H1 (cell line): ENCODE data around the gene ASIC1. TPM values are rescaled to one million over a fixed set of nuclear protein-coding genes. Genes with fewer than 3 reads are reported as not detected.

Experiments
- ASH2L ChIP-seq: fragments of 200-600, 300-600 bp; sonication (generic); IDR thresholded peaks from one replicate; pipeline ENCODE4 v1.7.1; 2017; ENCODE audit warnings: low read length
- CBX8 ChIP-seq: fragments of 300-800, 300-1000 bp; sonication (generic); IDR thresholded peaks from 2 replicates; pipeline ENCODE4 v1.7.1; 2016; ENCODE audit warnings: low read depth, low read length, borderline replicate concordance
- CHD7 ChIP-seq: fragments of 300-600 bp; sonication (generic); IDR thresholded peaks from 2 replicates; pipeline ENCODE4 v1.7.1; 2012; ENCODE audit warnings: low read length, moderate library complexity, mild to moderate bottlenecking, inconsistent platforms; ENCODE audit not compliant: insufficient replicate concordance
- EGR1 ChIP-seq: IDR thresholded peaks from 2 replicates; pipeline ENCODE4 v1.6.1; 2011; ENCODE audit warnings: low read depth, low read length, borderline replicate concordance
- EP300 ChIP-seq, 2 experiments: IDR thresholded peaks; 1 replicate in 1 of 2; 2 replicates in 1 of 2; pipeline ENCODE4 v1.6.1; 2011 to 2012; ENCODE audit warnings: low read depth in 2 of 2, low read length in 2 of 2, mild to moderate bottlenecking in 2 of 2, borderline replicate concordance in 1 of 2, inconsistent platforms in 1 of 2, moderate library complexity in 1 of 2
- KDM4A ChIP-seq: IDR thresholded peaks from one replicate; pipeline ENCODE4 v1.7.1; 2012; ENCODE audit warnings: low read depth, mild to moderate bottlenecking, moderate library complexity, low read length, inconsistent platforms; ENCODE audit not compliant: severe bottlenecking
- NANOG ChIP-seq: IDR thresholded peaks from 2 replicates; pipeline ENCODE4 v1.6.1; 2011; ENCODE audit warnings: low read length, low read depth, mild to moderate bottlenecking, inconsistent platforms; ENCODE audit not compliant: insufficient read depth, poor library complexity, severe bottlenecking
- POLR2A ChIP-seq, 2 experiments: IDR thresholded peaks; 1 replicate in 1 of 2; 2 replicates in 1 of 2; pipeline ENCODE4 v1.6.1; 2011; ENCODE audit warnings: low read depth in 2 of 2, low read length in 2 of 2, mild to moderate bottlenecking in 2 of 2; ENCODE audit errors: control extremely low read depth in 1 of 2
- TBP ChIP-seq: IDR thresholded peaks from 2 replicates; pipeline ENCODE4 v1.6.1; 2011; ENCODE audit warnings: low read depth, low read length, improper control_type of control experiment
- TEAD4 ChIP-seq: IDR thresholded peaks from 2 replicates; pipeline ENCODE4 v1.6.1; 2012; ENCODE audit warnings: low read depth, low read length, inconsistent platforms, mixed read lengths
- YY1 ChIP-seq: IDR thresholded peaks from 2 replicates; pipeline ENCODE4 v1.6.1; 2011; ENCODE audit warnings: low read depth, mild to moderate bottlenecking, low read length
- ZNF274 ChIP-seq: IDR thresholded peaks from 2 replicates; pipeline ENCODE4 v1.7.0; 2012; ENCODE audit warnings: low read length, borderline replicate concordance; ENCODE audit errors: extremely low read depth
- polyA plus RNA-seq, 7 experiments: library from polyadenylated mRNA; depleted of rRNA in 3 of 7; stranded (reverse) in 5 of 7; unstranded in 2 of 7; fragments of >200 nt in 5 of 7; fragments of 200-250 nt in 2 of 7; gene quantifications; 1 replicate in 5 of 7; 2 replicates in 1 of 7; 4 replicates in 1 of 7; pipeline versions ENCODE4 v1.2.1 to v1.2.3, GENCODE V29; 2011 to 2013; ENCODE audit warnings: missing spikeins in 2 of 7, mixed read lengths in 2 of 7
- total RNA-seq: library from RNA; stranded (reverse); fragmentation: NEBNext Ultra II Directional; extraction: Animal tissue kit (Norgen Biotek cat#: 25700); gene quantifications from 2 replicates; pipeline ENCODE4 v1.2.1, GENCODE V29; 2021

ASIC1 gene
- total and polyA plus RNA-seq, 2 of the 8 experiments (the other 6 are each of a cell fraction or from before 2014, with no cell fraction given): 2.4 to 4.4 TPM

- no peak for TF ChIP-seq CHD7
- TF ChIP-seq TEAD4: no peak
- TF ChIP-seq NANOG: no peak
- no peak for TF ChIP-seq KDM4A
- no peak for TF ChIP-seq ZNF274
- TF ChIP-seq YY1: no peak
- no peak for TF ChIP-seq TBP
- no peak for TF ChIP-seq ASH2L
- TF ChIP-seq CBX8: no peak
- TF ChIP-seq EP300 (IDR thresholded peaks at IDR 0.05; ENCODE audit: borderline replicate concordance in 1 of 2, low read depth in 2 of 2, low read length in 2 of 2): no peak
- TF ChIP-seq POLR2A (IDR thresholded peaks at IDR 0.05; ENCODE audit: control extremely low read depth in 1 of 2, low read depth in 2 of 2, low read length in 2 of 2): no peak
- no peak for TF ChIP-seq EGR1
These were observed 28.2 kb downstream of the ASIC1 start (continued) for GRCh38 chr12:50085615-50086072.
